Smooth muscle cell (in vitro differentiated cells): ENCODE data around the gene CXorf65. TPM values are rescaled to one million over a fixed set of nuclear protein-coding genes. Genes with fewer than 3 reads are reported as not detected.
A peak's percentile ranks its signal among the peaks of the same experiment; 100 is the strongest.

Experiments used
- DNase-seq: peaks from one replicate; lab custom pipeline; 2025; ENCODE audit not compliant: unreplicated experiment; lab: John Stamatoyannopoulos, UW
- H2AFZ ChIP-seq: fragments of 200-600 bp; sonication (generic); 2 replicates; pipeline ENCODE4 v1.6.0; 2016; ENCODE audit warnings: antibody characterized with exemption, low read depth, mild to moderate bottlenecking
- H3F3A ChIP-seq: fragments of 200-600 bp; sonication (generic); 2 replicates; pipeline ENCODE4 v1.6.0; 2017; ENCODE audit warnings: antibody characterized with exemption, low read depth
- H3K27ac ChIP-seq: fragments of 200-600 bp; sonication (generic); 2 replicates; pipeline ENCODE4 v1.5.1; 2016; ENCODE audit warnings: low read depth, mild to moderate bottlenecking
- H3K27me3 ChIP-seq: fragments of 200-600 bp; sonication (generic); 2 replicates; pipeline ENCODE4 v1.6.1; 2016; ENCODE audit warnings: low read depth, mild to moderate bottlenecking
- H3K36me3 ChIP-seq: fragments of 200-600 bp; sonication (generic); 2 replicates; pipeline ENCODE4 v1.5.1; 2016; ENCODE audit warnings: low read depth
- H3K4me1 ChIP-seq: fragments of 200-600 bp; sonication (generic); 2 replicates; pipeline ENCODE4 v1.5.1; 2016; ENCODE audit warnings: low read depth
- H3K4me2 ChIP-seq: fragments of 200-600 bp; sonication (generic); 2 replicates; pipeline ENCODE4 v1.6.0; 2016; ENCODE audit warnings: mild to moderate bottlenecking
- H3K4me3 ChIP-seq: fragments of 200-600 bp; sonication (generic); 2 replicates; pipeline ENCODE4 v1.5.1; 2016; ENCODE audit warnings: mild to moderate bottlenecking
- H3K79me2 ChIP-seq: fragments of 200-600 bp; sonication (generic); 2 replicates; pipeline ENCODE4 v1.6.0; 2016; ENCODE audit warnings: low read depth, mild to moderate bottlenecking
- H3K9ac ChIP-seq: fragments of 200-600 bp; sonication (generic); 2 replicates; pipeline ENCODE4 v1.6.0; 2016; ENCODE audit warnings: low read depth
- H3K9me3 ChIP-seq: fragments of 200-600 bp; sonication (generic); replicated peaks from 2 replicates; pipeline ENCODE4 v1.5.1; 2016; ENCODE audit warnings: low read depth
- H4K20me1 ChIP-seq: fragments of 200-600 bp; sonication (generic); 2 replicates; pipeline ENCODE4 v1.6.0; 2016; ENCODE audit warnings: low read depth
- CTCF ChIP-seq: fragments of 200-600 bp; sonication (generic); IDR thresholded peaks from 2 replicates; pipeline ENCODE4 v1.5.1; 2017; ENCODE audit warnings: borderline replicate concordance, mild to moderate bottlenecking, antibody characterized with exemption; ENCODE audit not compliant: insufficient read depth, poor library complexity, severe bottlenecking
- WGBS: methylation state at CpG from one replicate; pipeline ENCODE4 v1.1.7; 2016; ENCODE audit warnings: low lambda C conversion rate; 5-methylcytosine and 5-hydroxymethylcytosine counted together
- polyA plus RNA-seq: library from polyadenylated mRNA; unstranded; fragments of >200 nt; fragmentation: Nextera tagmentation; extraction: Ambion mirVana; gene quantifications from 2 replicates; pipeline ENCODE4 v1.2.1, GENCODE V29; 2016
- total RNA-seq: library from RNA; depleted of rRNA; stranded (reverse); fragments of >200 nt; gene quantifications from 2 replicates; pipeline ENCODE4 v1.2.3, GENCODE V29; 2014

Gene CXorf65
- total and polyA plus RNA-seq, 2 experiments from 2014 or later = not detected

- H3K79me2 ChIP-seq = peaks cover 31% of the 10 kb centered on the region
- 28% methylated on average over 2 of the region's 2 CpGs for WGBS
- no peaks in the 10 kb centered on the region for H4K20me1 ChIP-seq
- H3K4me2 ChIP-seq = peak overlapping the region; percentile 83
- no peaks in the 10 kb centered on the region for H3K9me3 ChIP-seq
- H3K4me3 ChIP-seq = peak overlapping the region; percentile 66
- no peaks in the 10 kb centered on the region for H3K27me3 ChIP-seq
- H3K9ac ChIP-seq = peak overlapping the region; percentile 29
- H3K36me3 ChIP-seq = no peaks in the 10 kb centered on the region
- DNase-seq = no peak
- TF ChIP-seq CTCF = no peak
- peak overlapping the region; percentile 91 for H3K27ac ChIP-seq
- no peaks in the 10 kb centered on the region for H3F3A ChIP-seq
- no peak overlapping the region for H2AFZ ChIP-seq
- H3K4me1 ChIP-seq = peaks cover 11% of the 10 kb centered on the region
These were observed 39.5 kb downstream of the CXorf65 start for GRCh38 chrX:71067089-71067488.

GRCh38 chrX:71060127-71060526, 46.4 kb downstream of the CXorf65 start:
- no peak overlapping the region for H3K9ac ChIP-seq

GRCh38 chrX:71057848-71058530, 48.6 kb downstream of the CXorf65 start:
- H2AFZ ChIP-seq = no peak overlapping the region
- H3K9ac ChIP-seq = no peak overlapping the region
- H3K4me2 ChIP-seq = no peak overlapping the region
- H3K36me3 ChIP-seq = no peaks in the 10 kb centered on the region
- H3K4me1 ChIP-seq = no peaks in the 10 kb centered on the region
- H3K27ac ChIP-seq = no peak overlapping the region
- WGBS = 57% methylated on average over 3 of the region's 3 CpGs
- TF ChIP-seq CTCF = no peak
- H3K27me3 ChIP-seq = no peaks in the 10 kb centered on the region
- no peaks in the 10 kb centered on the region for H4K20me1 ChIP-seq
- H3K9me3 ChIP-seq = no peaks in the 10 kb centered on the region
- no peaks in the 10 kb centered on the region for H3K79me2 ChIP-seq
- H3F3A ChIP-seq = no peaks in the 10 kb centered on the region
- DNase-seq = no peak
- no peak overlapping the region for H3K4me3 ChIP-seq

More at GRCh38 chrX:71060127-71060526, 46.4 kb downstream of the CXorf65 start:
- H3K4me3 ChIP-seq = no peak overlapping the region
- DNase-seq = no peak
- peaks cover 11% of the 10 kb centered on the region for H3K79me2 ChIP-seq
- H3K9me3 ChIP-seq = no peaks in the 10 kb centered on the region
- no peaks in the 10 kb centered on the region for H3F3A ChIP-seq
- TF ChIP-seq CTCF = no peak
- no peak overlapping the region for H3K27ac ChIP-seq
- no peaks in the 10 kb centered on the region for H3K27me3 ChIP-seq
- H3K4me2 ChIP-seq = no peak overlapping the region
- no peaks in the 10 kb centered on the region for H3K36me3 ChIP-seq
- H2AFZ ChIP-seq = no peak overlapping the region
- H4K20me1 ChIP-seq = no peaks in the 10 kb centered on the region
- H3K4me1 ChIP-seq = no peaks in the 10 kb centered on the region

- no peaks in the 10 kb centered on the region for H3K4me1 ChIP-seq
- no peaks in the 10 kb centered on the region for H4K20me1 ChIP-seq
- H3K9me3 ChIP-seq = no peaks in the 10 kb centered on the region
- TF ChIP-seq CTCF = no peak
- no peak overlapping the region for H3K27ac ChIP-seq
- no peak overlapping the region for H3K4me3 ChIP-seq
- no peaks in the 10 kb centered on the region for H3K27me3 ChIP-seq
- H3K4me2 ChIP-seq = no peak overlapping the region
- H3K79me2 ChIP-seq = no peaks in the 10 kb centered on the region
- H3K9ac ChIP-seq = no peak overlapping the region
- H3F3A ChIP-seq = no peaks in the 10 kb centered on the region
- no peak overlapping the region for H2AFZ ChIP-seq
- H3K36me3 ChIP-seq = no peaks in the 10 kb centered on the region
- DNase-seq = no peak
These were observed 49.7 kb downstream of the CXorf65 start for GRCh38 chrX:71056867-71057266.
